ENCODE data around the gene IQUB.

IQUB gene

GRCh38 chr7:123435080-123435700 lies 99.2 kb downstream of the IQUB start:
- no peaks in the 10 kb centered on the region for H3K9me3 ChIP-seq
- intact Hi-C loops (cut with DNase I; ENCODE audit: low total_unique reads), result no loop called here

GRCh38 chr7:123433665-123434064 lies 100.7 kb downstream of the IQUB start:
- Histone ChIP-seq H3K9me3 (no peaks in the 10 kb centered on the region), H3K27me3 (no peaks in the 10 kb centered on the region), H3K4me1 (no peaks in the 10 kb centered on the region), H3K36me3 (no peaks in the 10 kb centered on the region), H3K4me3 (no peak overlapping the region), H3K27ac (no peak overlapping the region)
- TF ChIP-seq, protein P1, sequence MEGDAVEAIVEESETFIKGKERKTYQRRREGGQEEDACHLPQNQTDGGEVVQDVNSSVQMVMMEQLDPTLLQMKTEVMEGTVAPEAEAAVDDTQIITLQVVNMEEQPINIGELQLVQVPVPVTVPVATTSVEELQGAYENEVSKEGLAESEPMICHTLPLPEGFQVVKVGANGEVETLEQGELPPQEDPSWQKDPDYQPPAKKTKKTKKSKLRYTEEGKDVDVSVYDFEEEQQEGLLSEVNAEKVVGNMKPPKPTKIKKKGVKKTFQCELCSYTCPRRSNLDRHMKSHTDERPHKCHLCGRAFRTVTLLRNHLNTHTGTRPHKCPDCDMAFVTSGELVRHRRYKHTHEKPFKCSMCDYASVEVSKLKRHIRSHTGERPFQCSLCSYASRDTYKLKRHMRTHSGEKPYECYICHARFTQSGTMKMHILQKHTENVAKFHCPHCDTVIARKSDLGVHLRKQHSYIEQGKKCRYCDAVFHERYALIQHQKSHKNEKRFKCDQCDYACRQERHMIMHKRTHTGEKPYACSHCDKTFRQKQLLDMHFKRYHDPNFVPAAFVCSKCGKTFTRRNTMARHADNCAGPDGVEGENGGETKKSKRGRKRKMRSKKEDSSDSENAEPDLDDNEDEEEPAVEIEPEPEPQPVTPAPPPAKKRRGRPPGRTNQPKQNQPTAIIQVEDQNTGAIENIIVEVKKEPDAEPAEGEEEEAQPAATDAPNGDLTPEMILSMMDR (IDR thresholded peaks at IDR 0.05), result no peak
- no peak for DNase-seq
- intact Hi-C loops (cut with DNase I; ENCODE audit: low total_unique reads), result no loop called here

More at GRCh38 chr7:123435080-123435700, 99.2 kb downstream of the IQUB start:
- Histone ChIP-seq H3K4me1 (no peaks in the 10 kb centered on the region), H3K36me3 (no peaks in the 10 kb centered on the region), H3K4me3 (no peak overlapping the region), H3K27me3 (no peaks in the 10 kb centered on the region), H3K27ac (no peak overlapping the region)
- no peak for DNase-seq
- TF ChIP-seq, protein P1 (IDR thresholded peaks at IDR 0.05), result no peak

DNA sequence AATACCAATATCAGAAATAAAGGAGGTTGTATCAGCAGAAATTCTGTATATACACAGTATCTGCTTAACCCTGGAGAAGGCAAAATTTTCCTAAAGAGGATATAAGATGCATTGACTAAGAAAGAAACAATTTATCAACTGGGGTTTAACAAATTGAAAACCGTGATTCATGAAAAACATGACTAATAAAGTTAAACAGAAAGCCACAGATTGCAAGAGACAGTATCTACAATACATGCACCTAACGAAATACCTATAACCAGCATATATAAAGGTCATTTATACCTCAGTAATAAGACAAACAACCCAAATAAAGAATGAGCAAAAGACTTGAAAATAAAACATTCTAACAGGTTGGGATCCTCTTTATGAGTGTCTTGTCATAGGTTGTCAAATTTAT lies 101.8 kb downstream of the IQUB start:
- Histone ChIP-seq H3K4me3 (no peak overlapping the region), H3K4me1 (no peaks in the 10 kb centered on the region), H3K27ac (no peak overlapping the region), H3K36me3 (no peaks in the 10 kb centered on the region), H3K9me3 (no peaks in the 10 kb centered on the region), H3K27me3 (no peaks in the 10 kb centered on the region)
- TF ChIP-seq, protein P1 (IDR thresholded peaks at IDR 0.05), result no peak
- no peak for DNase-seq
- intact Hi-C loops (cut with DNase I; ENCODE audit: low total_unique reads), result no loop called here

DNA sequence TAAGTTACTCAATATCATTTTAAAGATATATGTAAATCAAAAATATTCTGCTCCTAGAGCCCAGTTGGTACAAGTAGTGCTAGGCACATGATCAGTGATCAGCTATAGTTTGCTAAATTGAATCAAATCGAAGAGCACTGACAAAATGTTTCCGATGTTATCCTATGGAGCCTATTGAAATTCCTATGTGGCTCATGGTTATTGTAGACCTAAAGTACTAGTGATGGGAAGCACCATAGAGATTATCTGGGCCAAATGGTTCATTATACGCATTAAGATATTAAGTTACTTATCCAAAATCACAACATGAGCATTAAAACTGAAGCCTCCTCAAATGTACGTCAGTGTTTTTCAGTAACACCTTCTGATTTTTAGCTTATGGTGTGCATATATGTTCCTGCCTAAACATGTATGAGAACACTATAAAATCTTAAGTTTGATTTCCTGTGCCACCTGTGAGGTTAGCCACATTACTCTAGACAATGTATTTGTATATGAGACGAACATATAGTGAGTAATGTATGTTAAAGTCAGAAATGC lies 103.2 kb downstream of the IQUB start:
- intact Hi-C loops (cut with DNase I; ENCODE audit: low total_unique reads), result no loop called here
- DNase-seq, result no peak
- H3K27me3 ChIP-seq, result no peaks in the 10 kb centered on the region

DNA sequence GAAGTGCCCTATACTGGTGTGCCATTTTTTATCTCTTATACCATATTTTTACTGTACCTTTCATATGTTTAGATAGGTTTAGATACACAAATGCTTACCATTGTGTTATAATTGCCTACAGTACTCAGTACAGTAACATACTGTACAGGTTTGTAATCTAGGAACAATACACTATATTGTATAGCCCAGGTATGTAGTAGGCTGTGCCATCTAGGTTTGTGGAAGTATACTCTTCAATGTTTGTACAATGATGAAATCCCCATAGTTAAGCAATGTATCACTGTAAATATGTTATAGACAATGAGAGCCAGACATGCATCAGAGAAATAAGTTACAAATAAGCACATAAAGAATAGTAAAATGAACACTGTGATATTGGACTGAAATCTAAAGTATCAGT lies 109.1 kb downstream of the IQUB start:
- Histone ChIP-seq H3K9me3 (no peaks in the 10 kb centered on the region), H3K36me3 (no peaks in the 10 kb centered on the region), H3K4me1 (no peaks in the 10 kb centered on the region), H3K4me3 (no peak overlapping the region), H3K27ac (no peak overlapping the region), H3K27me3 (no peaks in the 10 kb centered on the region)
- TF ChIP-seq, protein P1 (IDR thresholded peaks at IDR 0.05), result no peak
- intact Hi-C loops (cut with DNase I; ENCODE audit: low total_unique reads), result no loop called here
- no peak for DNase-seq

More for the DNA sequence above, 103.2 kb downstream of the IQUB start:
- Histone ChIP-seq H3K4me3 (no peak overlapping the region), H3K36me3 (no peaks in the 10 kb centered on the region), H3K27ac (no peak overlapping the region), H3K4me1 (no peaks in the 10 kb centered on the region), H3K9me3 (no peaks in the 10 kb centered on the region)
- TF ChIP-seq, protein P1 (IDR thresholded peaks at IDR 0.05), result no peak

All from tibial artery (tissue), 4 donors.